HepG2 (cell line): ENCODE results near the gene YKT6. TPM values are rescaled to one million over a fixed set of nuclear protein-coding genes. Genes with fewer than 3 reads are reported as not detected.

Experiments
- ATAC-seq: fragments of 200-7000 bp; cut with Tn5 transposase; 3 replicates; pipeline ENCODE4 v1.9.1; 2020; ENCODE audit warnings: mild to moderate bottlenecking, moderate library complexity
- BruUV-seq: library from RNA; stranded (reverse); fragments of 400-500 nt; replicated peaks from 2 replicates; lab custom pipeline; 2021; lab: Mats Ljungman, UMichigan
- CTCF ChIA-PET: fragments of 300-600 bp; formaldehyde crosslinking; extraction: SDS; loops from one replicate; lab custom pipeline; 2021; ENCODE audit warnings: low total read pairs, inconsistent platforms, low intra/inter-chr PET ratio; lab: Yijun Ruan, JAX
- POLR2A ChIA-PET: fragments of 350-600 bp; sonication (Branson Sonifier 250); formaldehyde crosslinking; loops from one replicate; lab custom pipeline; 2020; ENCODE audit warnings: antibody characterized with exemption, inconsistent platforms; lab: Yijun Ruan, JAX
- DNase-seq: peaks from one replicate; pipeline ENCODE4 v3.0.0-alpha.2; 2015; ENCODE audit warnings: low spot score
- FAIRE-seq: peaks from 3 replicates; lab custom pipeline; 2011; peaks lifted over from hg19 to GRCh38; lab: Jason Lieb, UNC
- H2AFZ ChIP-seq: one replicate; pipeline ENCODE4 v1.6.1; 2011; ENCODE audit warnings: low read length, inconsistent platforms
- H3K27ac ChIP-seq: fragments of 300-600 bp; 3 replicates; pipeline ENCODE4 v1.8.0; 2011; ENCODE audit warnings: mixed run types, mild to moderate bottlenecking, mixed read lengths, low read length, inconsistent platforms; ENCODE audit not compliant: insufficient read depth; ENCODE audit errors: extremely low read length
- H3K27me3 ChIP-seq, 2 experiments: fragments of 200-600 bp in 1 of 2; 2 replicates in 1 of 2; 3 replicates in 1 of 2; pipeline versions ENCODE4 v1.6.0 to v1.8.0; 2011; ENCODE audit warnings: low read length in 2 of 2, mild to moderate bottlenecking in 2 of 2, moderate library complexity in 2 of 2, inconsistent platforms in 1 of 2; ENCODE audit not compliant: insufficient read depth in 2 of 2, control insufficient read depth in 1 of 2
- H3K36me3 ChIP-seq, 2 experiments: fragments of 200-600 bp in 1 of 2; replicated peaks in 1 of 2; 2 replicates in 1 of 2; 3 replicates in 1 of 2; pipeline versions ENCODE4 v1.5.1 to v1.8.0; 2011; ENCODE audit warnings: low read length in 2 of 2, inconsistent platforms in 1 of 2; ENCODE audit not compliant: insufficient read depth in 2 of 2, control insufficient read depth in 1 of 2
- H3K4me1 ChIP-seq: 2 replicates; pipeline ENCODE4 v1.5.1; 2012; ENCODE audit warnings: low read length, inconsistent platforms; ENCODE audit not compliant: insufficient read depth
- H3K4me2 ChIP-seq: 2 replicates; pipeline ENCODE4 v1.6.0; 2011; ENCODE audit warnings: low read depth, low read length, inconsistent platforms
- H3K4me3 ChIP-seq, 3 experiments: fragments of 200-600 bp in 1 of 3; sonication (generic), shearing (Covaris generic) in 1 of 3; replicated peaks in 1 of 3; 2 replicates each; pipeline ENCODE4 v1.5.1; 2011 to 2016; ENCODE audit warnings: low read length in 3 of 3, inconsistent platforms in 2 of 3, low read depth in 2 of 3, mild to moderate bottlenecking in 2 of 3, control low read depth in 1 of 3, mixed read lengths in 1 of 3; ENCODE audit not compliant: insufficient read depth in 1 of 3
- H3K79me2 ChIP-seq: one replicate; pipeline ENCODE4 v1.6.1; 2011; ENCODE audit warnings: low read length, inconsistent platforms; ENCODE audit not compliant: insufficient read depth
- H3K9ac ChIP-seq: 2 replicates; pipeline ENCODE4 v1.6.0; 2011; ENCODE audit warnings: mild to moderate bottlenecking, low read depth, low read length, inconsistent platforms; ENCODE audit not compliant: insufficient read depth
- H3K9me3 ChIP-seq: 2 replicates; pipeline ENCODE4 v1.5.1; 2012; ENCODE audit warnings: mild to moderate bottlenecking, low read length
- H4K20me1 ChIP-seq: 2 replicates; pipeline ENCODE4 v1.6.0; 2011; ENCODE audit warnings: inconsistent platforms, mild to moderate bottlenecking, low read length, moderate library complexity; ENCODE audit not compliant: insufficient read depth
- HNRNPK ChIP-seq: fragments of 200-400 bp; formaldehyde crosslinking; IDR thresholded peaks from 2 replicates; pipeline ENCODE4 v1.6.1; 2018; ENCODE audit warnings: low read length, low read depth, moderate library complexity, mild to moderate bottlenecking; ENCODE audit not compliant: poor library complexity, severe bottlenecking
- RAD21 ChIP-seq: fragments of 450-650 bp; formaldehyde crosslinking; IDR thresholded peaks from 2 replicates; pipeline ENCODE4 v1.5.0; 2020; ENCODE audit warnings: mild to moderate bottlenecking
- ZNF644 ChIP-seq: IDR thresholded peaks from 2 replicates; pipeline ENCODE4 v1.6.1; 2016; ENCODE audit warnings: low read depth
- WGBS: methylation state at CpG from one replicate; pipeline ENCODE4 v1.1.6; 2017; ENCODE audit warnings: low lambda C conversion rate; 5-methylcytosine and 5-hydroxymethylcytosine counted together
- in situ Hi-C: cut with HindIII; loops from 2 replicates; pipeline ENCODE4 v1.10.0; 2017; ENCODE audit warnings: low pct_unique_long_range_greater_than_20kb; ENCODE audit not compliant: extremely low pct_ligation_motif_present
- intact Hi-C: fragments of 100-400 bp; cut with micrococcal nuclease; formaldehyde crosslinking; loops from one replicate; pipeline ENCODE4 v1.10.0; 2022; ENCODE audit not compliant: unreplicated experiment
- polyA plus RNA-seq, 8 experiments: library from polyadenylated mRNA; depleted of rRNA in 3 of 8; stranded (reverse) in 7 of 8; unstranded in 1 of 8; fragments of >200 nt; fragmentation: Illumina TruSeq in 4 of 8; extraction: Trizol in 4 of 8; gene quantifications; 2 replicates each; pipeline versions ENCODE4 v1.2.1 to v1.2.3, GENCODE V29; 2011 to 2016; ENCODE audit warnings: low read depth in 4 of 8, missing spikeins in 1 of 8, mixed read lengths in 1 of 8; ENCODE audit not compliant: insufficient read depth in 1 of 8
- total RNA-seq, 5 experiments: library from RNA; depleted of rRNA; stranded (reverse); fragments of >200 nt; fragmentation: Illumina TruSeq; extraction: Trizol; gene quantifications; 2 replicates each; pipeline ENCODE4 v1.2.3, GENCODE V29; 2016; ENCODE audit warnings: low read depth in 1 of 5
- TF ChIP-seq, protein P1 (sequence below): conservative IDR thresholded peaks from 2 replicates; pipeline ENCODE4 v1.6.1; 2018; ENCODE audit warnings: missing genetic modification reagents
- TF ChIP-seq, protein P2 (sequence below): sonication (generic); formaldehyde crosslinking; IDR thresholded peaks from 2 replicates; pipeline ENCODE4 v1.8.0; 2023; ENCODE audit warnings: mild to moderate bottlenecking, missing genetic modification reagents

Gene YKT6
- total and polyA plus RNA-seq, 2 of the 13 experiments (the other 11 are each of a cell fraction or from before 2014, with no cell fraction given): 52.2 to 60.3 TPM

DNA sequence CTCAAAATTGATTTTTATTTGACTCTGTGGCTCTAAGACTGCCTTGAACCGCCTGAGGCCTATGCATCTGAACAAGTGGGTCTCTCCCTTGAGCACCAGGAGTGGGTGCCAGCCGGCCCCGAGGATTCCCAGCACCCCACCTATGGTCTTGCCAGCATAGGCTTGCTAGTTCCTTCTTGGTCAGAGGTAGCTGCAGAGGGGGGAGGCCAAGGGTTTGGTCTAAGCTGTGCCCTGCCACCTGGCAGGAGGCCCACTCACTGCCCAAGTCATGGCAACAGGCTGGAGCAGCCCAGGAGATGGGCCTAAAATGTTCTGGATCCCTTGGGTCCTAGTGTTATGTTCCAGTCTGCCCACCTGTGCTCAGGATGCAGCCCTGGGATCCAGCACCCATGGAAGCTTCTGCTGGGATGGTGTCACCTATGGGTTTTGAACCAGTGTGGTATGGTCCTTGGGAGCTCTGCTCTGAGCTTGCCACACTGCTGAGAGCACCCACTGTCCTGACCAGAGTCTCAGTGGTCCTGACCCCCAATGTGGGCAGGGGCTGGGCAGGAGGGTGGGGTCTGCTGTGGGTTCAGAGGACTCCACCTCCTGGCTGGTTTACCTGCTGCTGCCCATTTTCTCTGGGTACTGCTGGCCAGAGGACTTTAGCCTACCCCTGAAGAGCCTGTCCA lies 12.6 kb downstream of the YKT6 start:
- no peaks in the 10 kb centered on the region for H3K79me2 ChIP-seq
- H3K27ac ChIP-seq: no peak overlapping the region
- H3K27me3 ChIP-seq: peaks cover 1 to 3% of the 10 kb centered on the region in 2 experiments; a peak in 1 of 5 replicates
- H4K20me1 ChIP-seq: no peaks in the 10 kb centered on the region
- ATAC-seq (no peak), DNase-seq (no peak), FAIRE-seq (no peak)
- TF ChIP-seq RAD21 (no peak), HNRNPK (no peak), ZNF644 (CRISPR knock-in tag) (no peak)
- TF ChIP-seq, protein P1, sequence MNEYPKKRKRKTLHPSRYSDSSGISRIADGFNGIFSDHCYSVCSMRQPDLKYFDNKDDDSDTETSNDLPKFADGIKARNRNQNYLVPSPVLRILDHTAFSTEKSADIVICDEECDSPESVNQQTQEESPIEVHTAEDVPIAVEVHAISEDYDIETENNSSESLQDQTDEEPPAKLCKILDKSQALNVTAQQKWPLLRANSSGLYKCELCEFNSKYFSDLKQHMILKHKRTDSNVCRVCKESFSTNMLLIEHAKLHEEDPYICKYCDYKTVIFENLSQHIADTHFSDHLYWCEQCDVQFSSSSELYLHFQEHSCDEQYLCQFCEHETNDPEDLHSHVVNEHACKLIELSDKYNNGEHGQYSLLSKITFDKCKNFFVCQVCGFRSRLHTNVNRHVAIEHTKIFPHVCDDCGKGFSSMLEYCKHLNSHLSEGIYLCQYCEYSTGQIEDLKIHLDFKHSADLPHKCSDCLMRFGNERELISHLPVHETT: no peak
- TF ChIP-seq, protein P2, sequence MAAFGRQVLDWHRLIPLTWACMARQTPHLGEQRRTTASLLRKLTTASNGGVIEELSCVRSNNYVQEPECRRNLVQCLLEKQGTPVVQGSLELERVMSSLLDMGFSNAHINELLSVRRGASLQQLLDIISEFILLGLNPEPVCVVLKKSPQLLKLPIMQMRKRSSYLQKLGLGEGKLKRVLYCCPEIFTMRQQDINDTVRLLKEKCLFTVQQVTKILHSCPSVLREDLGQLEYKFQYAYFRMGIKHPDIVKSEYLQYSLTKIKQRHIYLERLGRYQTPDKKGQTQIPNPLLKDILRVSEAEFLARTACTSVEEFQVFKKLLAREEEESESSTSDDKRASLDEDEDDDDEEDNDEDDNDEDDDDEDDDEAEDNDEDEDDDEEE (CRISPR knock-in tag): no peak
- no peak overlapping the region for H3K9ac ChIP-seq
- no peak overlapping the region for H2AFZ ChIP-seq
- CTCF ChIA-PET: no interaction called here
- 100% methylated on average over 3 of the region's 3 CpGs for WGBS
- H3K9me3 ChIP-seq: no peaks in the 10 kb centered on the region
- no peak overlapping the region for H3K4me2 ChIP-seq
- intact Hi-C loops (no loop called here), in situ Hi-C loops (no loop called here)
- H3K4me1 ChIP-seq: peaks cover 14% of the 10 kb centered on the region
- H3K36me3 ChIP-seq: peaks cover 15 to 41% of the 10 kb centered on the region in 2 experiments
- H3K4me3 ChIP-seq: no peak overlapping the region
- BruUV-seq: TSS peak; percentile 40
- POLR2A ChIA-PET: interaction anchor here (1.2 kb wide), 1 partner anchor 82 kb away, joined by 4 read pairs; no protein-coding TSS in a partner anchor
